Esophagus muscularis mucosa (tissue), 4 donors: ENCODE results near the gene CACNB1.

ENCODE experiments used
- CTCF ChIP-seq, 3 experiments: fragments of 200-600 bp in 2 of 3; fragments of 450-650 bp in 1 of 3; sonication (generic) in 2 of 3; IDR thresholded peaks; one replicate each; pipeline ENCODE4 v1.5.1; 2017 to 2019; ENCODE audit warnings: antibody characterized with exemption in 3 of 3, mild to moderate bottlenecking in 2 of 3, moderate library complexity in 1 of 3
- EP300 ChIP-seq: sonication (generic); formaldehyde crosslinking; IDR thresholded peaks from one replicate; pipeline ENCODE4 v1.6.1; 2017; ENCODE audit warnings: antibody characterized with exemption
- POLR2A ChIP-seq: fragments of 450-650 bp; IDR thresholded peaks from one replicate; pipeline ENCODE4 v1.6.1; 2017; ENCODE audit warnings: antibody characterized with exemption, moderate library complexity, mild to moderate bottlenecking, low read depth
- POLR2AphosphoS5 ChIP-seq, 2 donors: sonication (generic); formaldehyde crosslinking; IDR thresholded peaks; one replicate each; pipeline ENCODE4 v1.6.1; 2017; ENCODE audit warnings: antibody characterized with exemption in 2 of 2

GRCh38 chr17:39225959-39226683 lies 28.7 kb upstream of the CACNB1 start:
- no peak for TF ChIP-seq CTCF (IDR thresholded peaks at IDR 0.05)
- TF ChIP-seq POLR2A = no peak
- no peak for TF ChIP-seq EP300
- TF ChIP-seq POLR2AphosphoS5 (IDR thresholded peaks at IDR 0.05) = no peak
